Activated T-helper 2 cell treated with anti-CD3 and anti-CD28 coated beads, Interferon-gamma antibody, Interleukin-2, Interleukin-4, amounts not matched to agents 10 μg/mL and 5 μg/mL and 100 μg/mL, durations not matched to agents 14 hours and 24 hours and 36 hours (primary cell): ENCODE measurements around the gene ARID4A. TPM values are rescaled to one million over a fixed set of nuclear protein-coding genes. Genes with fewer than 3 reads are reported as not detected.
A peak's percentile ranks its signal among the peaks of the same experiment; 100 is the strongest.

Source experiments
- DNase-seq: peaks from one replicate; pipeline ENCODE4 v3.0.0; 2021; ENCODE audit warnings: low spot score
- H3K27ac Mint-ChIP-seq: one replicate; pipeline ENCODE4 v1.8.0; 2021; ENCODE audit warnings: mixed read lengths
- H3K27me3 Mint-ChIP-seq: one replicate; pipeline ENCODE4 v1.8.0; 2021; ENCODE audit warnings: low read depth, mixed read lengths
- H3K36me3 Mint-ChIP-seq: one replicate; pipeline ENCODE4 v1.8.0; 2021; ENCODE audit warnings: low read depth, mixed read lengths
- H3K4me1 Mint-ChIP-seq: one replicate; pipeline ENCODE4 v1.8.0; 2021; ENCODE audit warnings: low read depth, mixed read lengths
- H3K4me3 Mint-ChIP-seq: one replicate; pipeline ENCODE4 v1.8.0; 2021; ENCODE audit warnings: low read depth, mild to moderate bottlenecking, moderate library complexity, mixed read lengths
- H3K9me3 Mint-ChIP-seq: one replicate; pipeline ENCODE4 v1.8.0; 2021; ENCODE audit warnings: mixed read lengths
- intact Hi-C: fragments of 100-400 bp; cut with micrococcal nuclease; formaldehyde crosslinking; loops from one replicate; pipeline ENCODE4 v1.15.1; 2023
- total RNA-seq: library from RNA; stranded (reverse); gene quantifications from 2 replicates; pipeline ENCODE4 v1.2.3, GENCODE V29; 2022

ARID4A gene
- total RNA-seq, 1 donor from 2014 or later: 26.0 TPM

- DNase-seq: peak; percentile 12
- peaks cover 81% of the 10 kb centered on the region for H3K36me3 Mint-ChIP-seq
- H3K4me1 Mint-ChIP-seq: peaks cover 57% of the 10 kb centered on the region
- no peaks in the 10 kb centered on the region for H3K27me3 Mint-ChIP-seq
- peak overlapping the region; percentile 38 for H3K4me3 Mint-ChIP-seq
- peak overlapping the region; percentile 92 for H3K27ac Mint-ChIP-seq
- intact Hi-C loops: loop anchor here (1.0 to 2.0 kb wide), 2 partner anchors 16 to 36 kb away; partner anchors contain the start of gene PSMA3
- no peaks in the 10 kb centered on the region for H3K9me3 Mint-ChIP-seq
These were observed 17.2 kb upstream of the ARID4A start for GRCh38 chr14:58280954-58281787.

DNA sequence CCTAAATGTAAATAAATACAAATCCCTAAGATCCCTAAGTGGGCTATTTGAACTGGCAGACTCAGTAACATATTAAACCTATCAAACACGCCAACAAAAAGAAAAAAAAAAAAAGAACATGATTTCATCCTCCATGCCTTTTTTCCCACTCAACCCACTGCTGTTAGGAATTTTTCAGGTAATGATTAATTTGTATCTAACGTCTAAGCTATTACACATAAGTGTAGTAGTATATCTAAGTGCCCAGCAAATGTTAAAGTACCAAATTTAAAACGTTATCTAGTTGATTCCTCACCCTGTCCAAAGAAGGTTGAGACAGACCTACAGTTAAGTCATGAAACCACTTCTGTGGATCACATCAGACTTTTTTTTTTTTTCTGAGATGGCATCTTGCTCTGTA is 16.4 kb upstream of the ARID4A start:
- H3K4me1 Mint-ChIP-seq: peaks cover 50% of the 10 kb centered on the region
- peaks cover 82% of the 10 kb centered on the region for H3K36me3 Mint-ChIP-seq

GRCh38 chr14:58282925-58283593 is 15.3 kb upstream of the ARID4A start:
- Mint-ChIP-seq H3K36me3 (peaks cover 86% of the 10 kb centered on the region), H3K9me3 (no peaks in the 10 kb centered on the region), H3K27me3 (no peaks in the 10 kb centered on the region), H3K4me3 (no peak overlapping the region), H3K27ac (peak overlapping the region; percentile 69), H3K4me1 (peaks cover 55% of the 10 kb centered on the region)
- no peak for DNase-seq
- intact Hi-C loops: no loop called here

More for the DNA sequence above, 16.4 kb upstream of the ARID4A start:
- no peak for DNase-seq
- no peaks in the 10 kb centered on the region for H3K27me3 Mint-ChIP-seq
- intact Hi-C loops: loop anchor here (1.0 to 2.0 kb wide), 2 partner anchors 15 to 37 kb away; partner anchors contain the start of gene PSMA3
- H3K4me3 Mint-ChIP-seq: peak overlapping the region; percentile 35
- peak overlapping the region; percentile 92 for H3K27ac Mint-ChIP-seq
- no peaks in the 10 kb centered on the region for H3K9me3 Mint-ChIP-seq

- Mint-ChIP-seq H3K36me3 (peaks cover 86% of the 10 kb centered on the region), H3K27ac (no peak overlapping the region), H3K4me1 (peaks cover 57% of the 10 kb centered on the region), H3K27me3 (no peaks in the 10 kb centered on the region), H3K9me3 (no peaks in the 10 kb centered on the region), H3K4me3 (no peak overlapping the region)
- intact Hi-C loops: no loop called here
- DNase-seq: no peak
These were observed 14.6 kb upstream of the ARID4A start for GRCh38 chr14:58283730-58284129.

- no peaks in the 10 kb centered on the region for H3K9me3 Mint-ChIP-seq
- H3K36me3 Mint-ChIP-seq: peaks cover 86% of the 10 kb centered on the region
- no peak overlapping the region for H3K4me3 Mint-ChIP-seq
- peaks cover 59% of the 10 kb centered on the region for H3K4me1 Mint-ChIP-seq
- peak overlapping the region; percentile 4 for H3K27ac Mint-ChIP-seq
- intact Hi-C loops: no loop called here
- no peaks in the 10 kb centered on the region for H3K27me3 Mint-ChIP-seq
- no peak for DNase-seq
These were observed 13.2 kb upstream of the ARID4A start for GRCh38 chr14:58285132-58285531.

DNA sequence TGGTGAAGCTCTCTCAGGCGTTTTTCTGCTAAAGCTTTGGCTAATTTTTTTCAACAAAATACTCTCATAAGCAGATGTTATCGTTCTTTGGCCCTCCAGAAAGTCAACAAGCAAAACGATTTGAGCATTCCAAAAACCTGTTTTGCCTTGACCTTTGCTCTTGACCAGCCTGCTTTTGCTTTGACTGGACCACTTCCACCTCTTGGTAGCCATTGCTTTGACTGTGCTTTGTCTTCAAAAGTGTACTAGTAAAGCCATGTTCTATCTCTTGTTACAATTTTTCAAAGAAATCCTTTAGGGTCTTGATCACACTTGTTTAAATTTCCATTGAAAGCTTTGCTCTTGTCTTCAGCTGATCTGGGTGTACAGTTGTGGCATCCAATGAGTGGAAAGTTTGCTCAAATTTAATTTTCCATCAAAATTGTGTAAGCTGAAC is 10.7 kb upstream of the ARID4A start:
- H3K27ac Mint-ChIP-seq: peak overlapping the region; percentile 13
- no peaks in the 10 kb centered on the region for H3K9me3 Mint-ChIP-seq
- H3K27me3 Mint-ChIP-seq: no peaks in the 10 kb centered on the region
- peaks cover 80% of the 10 kb centered on the region for H3K36me3 Mint-ChIP-seq
- no peak overlapping the region for H3K4me3 Mint-ChIP-seq
- H3K4me1 Mint-ChIP-seq: peaks cover 43% of the 10 kb centered on the region
- intact Hi-C loops: no loop called here
- DNase-seq: no peak

DNA sequence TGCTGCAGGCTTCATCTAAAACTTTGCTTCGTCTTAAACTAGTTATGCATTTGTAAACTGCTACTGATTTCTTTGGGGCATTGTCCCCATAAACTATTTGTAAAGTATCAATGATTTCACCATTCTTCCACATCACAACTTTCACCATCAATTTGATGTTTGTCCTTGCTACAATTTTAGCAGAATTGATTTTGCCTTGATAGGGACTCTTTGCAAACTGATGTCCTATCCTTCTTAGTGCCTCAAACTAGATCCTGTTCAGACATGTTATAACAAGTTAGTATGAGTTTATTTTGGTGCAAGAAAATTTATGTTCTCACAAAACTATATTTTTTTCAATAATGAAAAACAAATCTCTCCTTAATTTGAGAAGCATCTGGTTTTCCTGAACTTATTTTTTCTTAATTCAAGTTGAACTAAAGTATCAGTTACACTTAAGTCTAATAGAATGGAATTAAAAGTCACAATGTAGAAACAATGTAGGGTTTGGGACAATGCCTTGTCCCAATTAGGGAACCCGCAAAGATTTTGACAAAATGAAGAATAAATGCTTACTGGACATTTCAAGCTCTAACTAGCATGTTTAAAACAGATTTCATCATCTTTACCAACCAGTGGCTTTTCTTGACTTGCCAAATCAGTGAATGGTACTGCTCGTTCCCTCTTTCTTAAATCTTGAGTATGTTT is 10.1 kb upstream of the ARID4A start:
- Mint-ChIP-seq H3K36me3 (peaks cover 80% of the 10 kb centered on the region), H3K4me1 (peaks cover 42% of the 10 kb centered on the region), H3K27me3 (no peaks in the 10 kb centered on the region), H3K9me3 (no peaks in the 10 kb centered on the region), H3K27ac (peak overlapping the region; percentile 13), H3K4me3 (no peak overlapping the region)
- intact Hi-C loops: no loop called here
- DNase-seq: no peak

DNA sequence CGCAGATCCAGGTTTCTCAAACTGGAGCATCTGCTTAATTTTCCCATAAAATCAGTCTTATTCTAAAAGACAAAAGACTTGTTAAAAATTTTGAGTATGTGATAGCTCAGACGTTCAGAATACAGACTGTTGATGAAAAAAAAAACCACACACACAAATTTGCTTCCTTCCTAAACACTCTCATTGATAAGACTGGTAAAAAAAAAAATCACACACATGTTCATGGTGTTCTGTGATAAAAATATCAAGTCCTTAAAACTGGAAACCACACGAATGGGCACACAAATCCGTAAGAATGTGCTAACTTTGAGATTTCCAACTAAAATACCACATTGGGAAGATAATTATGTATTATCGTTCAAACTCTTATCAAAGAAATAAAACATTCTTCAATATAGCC is 6.7 kb upstream of the ARID4A start:
- Mint-ChIP-seq H3K36me3 (peaks cover 81% of the 10 kb centered on the region), H3K4me3 (no peak overlapping the region)

GRCh38 chr14:58292187-58292586 is 6.2 kb upstream of the ARID4A start:
- Mint-ChIP-seq H3K4me3 (no peak overlapping the region), H3K27me3 (no peaks in the 10 kb centered on the region), H3K27ac (no peak overlapping the region), H3K9me3 (no peaks in the 10 kb centered on the region), H3K4me1 (peaks cover 32% of the 10 kb centered on the region), H3K36me3 (peaks cover 76% of the 10 kb centered on the region)
- DNase-seq: no peak
- intact Hi-C loops: no loop called here

More for the DNA sequence above, 6.7 kb upstream of the ARID4A start:
- Mint-ChIP-seq H3K4me1 (peaks cover 32% of the 10 kb centered on the region), H3K9me3 (no peaks in the 10 kb centered on the region), H3K27ac (no peak overlapping the region), H3K27me3 (no peaks in the 10 kb centered on the region)
- DNase-seq: no peak
- intact Hi-C loops: no loop called here

GRCh38 chr14:58294201-58294600 is 4.2 kb upstream of the ARID4A start:
- Mint-ChIP-seq H3K4me3 (no peak overlapping the region), H3K27me3 (no peaks in the 10 kb centered on the region), H3K9me3 (no peaks in the 10 kb centered on the region), H3K4me1 (peaks cover 22% of the 10 kb centered on the region), H3K27ac (no peak overlapping the region), H3K36me3 (peaks cover 56% of the 10 kb centered on the region)
- intact Hi-C loops: no loop called here
- DNase-seq: no peak

DNA sequence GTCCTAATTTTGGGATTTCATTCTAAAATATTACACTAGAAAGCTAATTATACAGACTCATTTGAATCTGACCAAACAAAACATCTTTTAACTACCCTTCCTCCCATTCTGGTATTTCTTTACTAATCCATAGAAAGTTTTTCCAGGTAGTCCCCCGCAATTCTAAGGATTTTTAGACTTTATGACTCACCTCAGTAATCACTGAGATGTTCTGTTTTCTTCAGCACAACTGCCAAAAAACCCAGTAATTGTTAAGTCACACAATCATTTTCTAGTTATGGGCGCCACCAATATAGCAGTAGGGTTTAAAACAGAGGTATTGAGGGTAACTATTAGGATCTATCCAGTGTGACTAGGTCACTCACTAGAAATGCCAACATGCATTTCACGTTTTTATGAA is 1.6 kb upstream of the ARID4A start:
- Mint-ChIP-seq H3K27ac (no peak overlapping the region), H3K27me3 (no peaks in the 10 kb centered on the region), H3K36me3 (peaks cover 50% of the 10 kb centered on the region), H3K4me1 (peaks cover 29% of the 10 kb centered on the region), H3K9me3 (no peaks in the 10 kb centered on the region), H3K4me3 (no peak overlapping the region)
- intact Hi-C loops: loop anchor here (1.0 to 5.0 kb wide), 2 partner anchors 15 to 1029 kb away; partner anchors contain the start of genes AP5M1 and EXOC5
- no peak for DNase-seq

- peaks cover 29% of the 10 kb centered on the region for H3K4me1 Mint-ChIP-seq
- intact Hi-C loops: loop anchor here (1.0 to 5.0 kb wide), 2 partner anchors 16 to 1030 kb away; partner anchors contain the start of genes AP5M1 and EXOC5
- no peaks in the 10 kb centered on the region for H3K27me3 Mint-ChIP-seq
These were observed 968 bp upstream of the ARID4A start for GRCh38 chr14:58297412-58297761.

More at GRCh38 chr14:58297412-58297761, 968 bp upstream of the ARID4A start:
- H3K9me3 Mint-ChIP-seq: no peaks in the 10 kb centered on the region
- DNase-seq: no peak
- H3K36me3 Mint-ChIP-seq: peaks cover 51% of the 10 kb centered on the region
- H3K4me3 Mint-ChIP-seq: no peak overlapping the region
- no peak overlapping the region for H3K27ac Mint-ChIP-seq
